ENCODE data around the gene CHID1.

The CHID1 gene

DNA sequence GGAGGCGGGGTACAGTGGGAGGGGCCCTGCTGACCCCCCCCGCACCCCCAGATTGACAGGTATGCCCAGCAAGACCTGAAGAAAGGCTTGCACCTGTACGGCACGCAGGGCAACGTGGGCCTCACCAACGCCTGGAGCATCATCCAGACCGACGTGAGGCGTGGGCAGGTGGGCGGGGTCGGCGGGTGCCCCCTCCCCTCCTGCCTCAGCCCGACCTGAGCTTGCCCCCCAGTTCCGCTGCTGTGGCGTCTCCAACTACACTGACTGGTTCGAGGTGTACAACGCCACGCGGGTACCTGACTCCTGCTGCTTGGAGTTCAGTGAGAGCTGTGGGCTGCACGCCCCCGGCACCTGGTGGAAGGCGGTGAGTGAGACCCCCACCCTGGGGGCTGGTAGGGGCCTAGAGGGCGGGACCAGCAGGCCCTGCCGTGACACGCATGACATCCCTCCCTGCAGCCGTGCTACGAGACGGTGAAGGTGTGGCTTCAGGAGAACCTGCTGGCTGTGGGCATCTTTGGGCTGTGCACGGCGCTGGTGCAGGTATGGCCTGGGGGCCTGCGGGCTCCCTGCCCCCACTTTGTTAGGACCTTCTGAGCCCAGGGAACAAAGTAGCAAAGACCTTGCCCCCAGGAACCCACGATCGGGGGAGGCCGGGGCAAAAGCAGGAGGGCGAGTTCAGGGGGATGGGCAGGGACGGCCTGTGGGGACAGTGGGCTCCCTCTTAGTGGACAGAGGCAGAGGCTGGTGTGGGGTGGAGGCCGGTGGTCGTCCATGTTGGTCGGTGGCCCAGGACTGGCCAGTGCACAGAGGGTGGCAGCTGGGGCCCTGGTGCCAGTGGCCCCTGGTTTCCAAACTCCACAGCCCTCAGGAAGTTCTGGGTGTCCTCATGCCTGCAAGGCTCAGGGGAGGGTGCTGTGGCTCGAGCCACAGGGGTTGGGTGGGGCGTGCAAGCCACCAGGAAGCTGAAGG, 44.9 kb downstream of the CHID1 start:
- no peak for DNase-seq (ENCODE audit: extremely low read depth in 1 of 2, low read depth in 1 of 2)

DNA sequence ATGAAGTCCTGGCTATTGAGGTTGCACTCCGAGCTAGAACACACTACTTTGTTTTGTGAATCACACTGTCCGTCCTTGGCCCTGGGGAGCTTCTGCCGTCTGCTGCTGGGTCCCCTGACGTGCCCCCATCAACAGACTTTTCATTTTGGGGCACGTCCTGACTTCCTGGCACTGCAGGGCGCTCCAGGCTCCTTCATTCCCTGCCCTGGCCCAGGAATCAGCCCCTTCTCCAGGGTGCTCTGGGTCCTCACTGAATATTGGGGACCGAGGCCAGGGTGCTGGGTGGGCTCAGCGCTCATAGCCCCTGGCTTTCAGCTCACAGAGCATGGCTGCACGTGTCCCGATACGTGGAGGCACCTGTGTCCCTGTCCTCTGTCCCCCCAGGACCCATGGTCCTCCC, 45.7 kb downstream of the CHID1 start:
- DNase-seq (ENCODE audit: extremely low read depth in 1 of 2, low read depth in 1 of 2) = no peak

DNA sequence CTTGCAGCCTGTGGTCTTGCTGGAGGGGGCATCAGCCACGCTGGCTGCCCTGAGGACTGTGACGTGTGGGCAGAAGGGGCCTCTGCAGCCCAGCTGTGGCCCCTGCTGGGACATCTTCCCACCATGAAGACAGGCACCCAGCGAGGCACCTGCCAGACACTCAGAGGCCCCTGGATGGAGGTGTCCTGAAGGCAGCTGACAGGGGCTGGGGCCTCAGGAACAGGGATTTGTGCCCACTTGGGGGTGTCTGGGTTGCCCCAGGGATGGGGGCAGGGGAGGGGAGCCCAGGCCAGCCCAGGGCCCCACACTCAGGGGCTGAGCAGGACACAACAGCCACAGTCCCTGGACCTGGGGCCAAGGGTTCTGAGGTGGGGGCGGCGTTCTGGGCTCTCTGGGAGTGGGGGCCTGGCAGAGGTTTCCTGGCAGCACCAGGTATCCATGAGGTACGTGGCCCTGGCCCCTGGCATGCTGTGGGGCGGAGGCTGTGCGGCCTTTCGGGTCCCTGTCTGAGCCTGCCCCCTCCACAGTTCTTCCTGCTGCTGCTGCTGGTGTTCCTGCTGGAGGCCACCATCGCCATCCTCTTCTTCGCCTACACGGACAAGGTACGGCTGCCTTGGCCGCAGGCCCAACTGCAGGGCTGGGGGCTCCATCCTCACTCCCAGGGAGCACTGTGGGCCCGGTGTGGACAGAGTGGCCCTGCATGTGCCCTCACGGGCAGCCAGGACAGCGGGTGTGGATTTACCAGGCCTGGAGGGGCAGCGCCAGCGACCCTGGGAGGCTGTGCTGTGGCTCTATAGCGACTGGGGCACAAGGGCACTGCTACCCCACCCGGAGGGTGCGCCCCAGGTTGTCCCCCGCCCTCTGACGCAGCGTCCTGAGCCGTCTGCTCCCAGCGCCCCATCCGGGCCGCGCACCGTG, 46.4 kb downstream of the CHID1 start:
- no peak for DNase-seq (ENCODE audit: extremely low read depth in 1 of 2, low read depth in 1 of 2)

DNA sequence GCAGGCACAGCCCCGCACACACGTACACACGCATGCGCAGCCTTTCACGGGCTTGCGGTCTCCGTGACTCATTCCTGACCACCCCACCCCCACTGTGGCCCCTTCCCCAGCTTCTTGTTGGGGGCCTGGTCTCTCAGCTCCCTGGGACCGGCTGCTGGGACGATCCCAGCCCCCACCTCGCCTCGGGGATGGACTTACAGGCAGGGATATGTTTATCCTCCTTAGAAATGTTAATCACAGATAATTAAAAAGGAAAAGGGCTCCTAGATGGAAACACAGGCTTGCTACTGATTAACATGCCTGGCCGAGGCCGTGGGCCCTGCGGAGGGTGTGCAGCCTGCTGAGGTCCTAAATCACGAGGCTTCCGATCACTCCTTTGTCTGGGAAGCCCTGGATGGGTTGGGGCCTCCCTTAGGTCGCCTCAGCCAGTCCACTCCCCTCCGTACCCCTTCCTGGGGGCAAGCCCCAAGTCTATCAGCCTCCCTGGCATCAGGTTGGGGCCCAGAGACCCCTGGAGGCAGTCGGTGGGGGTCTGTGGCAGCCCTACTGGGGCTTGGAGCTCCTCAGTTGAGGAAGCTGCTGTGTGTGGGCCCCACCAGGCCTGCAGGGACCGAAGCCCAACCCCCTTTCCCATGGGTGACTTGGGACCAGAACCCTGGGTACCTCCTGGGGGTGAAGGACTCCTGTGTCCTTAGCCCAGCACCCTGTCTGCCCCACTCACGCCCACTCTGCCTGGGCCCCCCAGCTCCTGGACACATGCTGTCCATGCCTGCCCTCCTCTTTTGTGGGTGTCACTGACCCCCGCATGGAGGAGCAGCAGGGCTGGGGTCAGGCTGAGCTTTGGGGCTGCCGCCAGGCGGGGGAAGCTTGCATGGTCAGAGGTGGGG, 47.3 kb downstream of the CHID1 start:
- DNase-seq (ENCODE audit: extremely low read depth in 1 of 2, low read depth in 1 of 2) = no peak

DNA sequence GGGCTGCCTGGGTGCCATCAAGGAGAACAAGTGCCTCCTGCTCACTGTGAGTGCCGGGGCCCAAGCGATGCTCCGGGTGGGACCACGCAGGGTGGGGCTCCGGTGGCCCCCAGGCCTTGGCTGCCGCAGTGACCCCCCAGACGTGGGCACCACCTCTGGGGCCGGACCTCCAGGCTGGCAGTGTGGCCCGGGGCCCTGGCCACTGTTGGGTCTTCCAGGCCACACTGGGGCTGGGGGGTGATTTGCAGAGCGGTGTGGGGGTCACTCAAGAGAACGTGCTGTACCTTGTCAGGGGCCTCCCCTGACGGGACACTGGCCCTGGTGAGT, 48.0 kb downstream of the CHID1 start:
- no peak for DNase-seq (ENCODE audit: extremely low read depth in 1 of 2, low read depth in 1 of 2)

DNA sequence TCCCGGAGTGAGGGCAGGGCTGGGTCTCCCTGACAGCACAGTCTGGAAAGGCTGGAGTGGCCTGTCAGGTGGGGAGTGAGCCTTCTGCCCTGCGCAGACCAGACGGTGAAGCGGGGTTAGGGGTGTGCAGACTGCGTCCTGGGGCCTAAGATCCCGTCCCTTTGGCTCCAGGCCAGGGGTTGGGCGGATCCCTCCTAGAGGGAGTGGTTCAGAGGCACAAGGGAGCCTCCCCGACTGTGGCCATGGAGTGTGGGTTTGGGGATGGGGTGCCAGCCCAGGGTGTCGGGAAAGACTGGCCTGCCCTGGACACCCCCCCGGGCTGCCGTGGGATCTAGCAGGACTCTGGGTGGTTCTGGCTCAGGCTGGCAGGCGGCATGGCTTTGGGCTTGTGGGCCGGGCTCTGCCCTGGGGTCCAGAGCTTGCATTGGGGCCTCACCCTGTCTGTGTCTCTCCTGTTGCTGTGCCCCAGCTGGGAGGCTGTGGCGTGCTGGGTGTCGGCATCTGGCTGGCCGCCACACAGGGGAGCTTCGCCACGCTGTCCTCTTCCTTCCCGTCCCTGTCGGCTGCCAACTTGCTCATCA, 48.4 kb downstream of the CHID1 start:
- no peak for DNase-seq (ENCODE audit: extremely low read depth in 1 of 2, low read depth in 1 of 2)

DNA sequence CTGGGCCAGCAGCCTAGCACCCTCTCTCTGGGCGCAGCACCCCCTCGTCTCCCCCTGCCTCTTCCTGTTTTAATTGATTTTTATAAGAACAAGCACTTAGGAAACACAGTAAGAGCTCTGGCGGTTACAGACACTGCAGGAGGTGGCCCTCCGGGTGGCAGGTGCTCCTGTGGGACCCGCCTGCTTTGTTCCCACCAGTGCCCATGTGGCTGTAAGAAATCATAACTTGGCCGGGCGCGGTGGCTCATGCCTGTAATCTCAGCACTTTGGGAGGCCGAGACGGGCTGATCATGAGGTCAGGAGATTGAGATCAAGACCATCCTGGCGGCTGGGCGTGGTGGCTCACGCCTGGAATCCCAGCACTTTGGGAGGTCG, 49.5 kb downstream of the CHID1 start:
- DNase-seq (ENCODE audit: extremely low read depth in 1 of 2, low read depth in 1 of 2) = no peak

DNA sequence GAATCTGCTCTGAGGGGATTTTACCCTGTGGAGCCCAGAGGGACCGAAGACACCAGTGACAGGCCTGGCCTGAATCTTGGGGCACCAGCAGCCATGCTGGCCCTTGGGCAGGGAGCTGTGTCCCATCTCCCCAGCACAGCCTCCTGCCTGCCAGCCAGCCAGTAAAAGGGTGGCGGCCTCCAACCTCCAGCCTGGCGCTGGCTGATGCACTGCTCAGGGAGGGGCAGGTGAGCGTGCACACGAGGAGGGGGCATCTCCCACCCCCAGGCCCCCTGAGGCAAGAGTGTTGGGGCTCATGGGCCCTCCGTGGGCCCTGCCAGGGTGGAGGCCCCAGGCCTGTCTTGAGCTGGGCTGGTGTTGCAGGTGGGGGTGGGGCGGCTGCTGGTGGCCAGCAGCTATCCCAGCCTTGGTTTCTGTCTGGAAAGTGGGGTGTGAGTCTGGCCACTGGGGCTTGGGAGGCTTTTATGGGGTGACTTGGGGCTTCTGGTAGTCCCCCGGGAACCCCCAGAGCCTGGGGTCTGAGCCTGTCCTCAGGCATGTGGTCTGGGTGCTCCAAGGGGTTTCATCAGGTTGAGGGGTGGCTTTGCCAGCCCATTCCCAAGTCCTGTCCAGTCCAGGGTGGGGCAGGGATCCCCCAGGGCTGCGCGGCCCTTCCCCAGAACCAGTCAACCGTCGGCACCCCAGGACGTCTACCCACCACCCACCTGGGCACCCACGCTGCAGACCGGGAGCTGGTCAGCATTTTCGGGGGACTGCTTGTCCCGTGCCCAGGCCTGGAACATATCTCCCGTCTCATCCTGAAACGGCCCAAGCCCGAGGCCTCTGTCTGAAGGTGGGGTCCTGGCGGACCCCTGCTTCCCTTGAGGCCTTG, 50.1 kb downstream of the CHID1 start:
- no peak for DNase-seq (ENCODE audit: extremely low read depth in 1 of 2, low read depth in 1 of 2)

DNA sequence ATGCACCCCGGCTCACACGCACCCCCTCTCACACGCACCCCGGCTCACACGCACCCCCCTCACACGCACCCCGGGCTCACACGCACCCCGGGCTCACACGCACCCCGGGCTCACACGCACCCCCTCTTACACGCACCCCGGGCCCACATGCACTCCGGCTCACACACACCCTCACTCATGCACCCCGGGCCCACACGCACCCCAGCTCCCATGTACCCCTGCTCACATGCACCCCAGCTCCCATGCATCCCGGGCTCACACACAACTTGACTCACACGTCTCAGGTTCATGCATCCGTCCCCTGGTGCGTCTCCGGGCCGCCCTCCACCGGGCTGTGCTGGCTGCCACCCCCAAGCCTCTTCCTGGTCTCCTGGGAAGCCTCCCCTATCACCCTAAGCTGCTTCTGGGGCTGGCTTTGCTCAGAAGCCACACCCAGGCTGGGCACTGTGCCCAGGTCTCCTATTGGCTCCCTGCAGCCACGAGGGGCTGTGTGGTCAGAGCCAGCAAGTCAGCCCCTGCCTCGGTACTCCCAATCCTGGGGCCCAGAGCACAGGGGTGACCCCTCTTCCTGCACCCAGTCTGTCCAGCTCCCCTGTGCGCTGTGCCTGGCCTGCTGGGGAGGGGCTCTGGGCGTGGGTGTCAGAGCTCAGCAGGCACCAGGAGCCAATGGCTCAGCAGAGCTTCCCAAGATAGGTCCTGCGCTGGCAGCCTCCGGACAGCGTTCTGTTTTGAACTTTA, 51.0 kb downstream of the CHID1 start:
- DNase-seq (ENCODE audit: extremely low read depth in 1 of 2, low read depth in 1 of 2) = no peak

DNA sequence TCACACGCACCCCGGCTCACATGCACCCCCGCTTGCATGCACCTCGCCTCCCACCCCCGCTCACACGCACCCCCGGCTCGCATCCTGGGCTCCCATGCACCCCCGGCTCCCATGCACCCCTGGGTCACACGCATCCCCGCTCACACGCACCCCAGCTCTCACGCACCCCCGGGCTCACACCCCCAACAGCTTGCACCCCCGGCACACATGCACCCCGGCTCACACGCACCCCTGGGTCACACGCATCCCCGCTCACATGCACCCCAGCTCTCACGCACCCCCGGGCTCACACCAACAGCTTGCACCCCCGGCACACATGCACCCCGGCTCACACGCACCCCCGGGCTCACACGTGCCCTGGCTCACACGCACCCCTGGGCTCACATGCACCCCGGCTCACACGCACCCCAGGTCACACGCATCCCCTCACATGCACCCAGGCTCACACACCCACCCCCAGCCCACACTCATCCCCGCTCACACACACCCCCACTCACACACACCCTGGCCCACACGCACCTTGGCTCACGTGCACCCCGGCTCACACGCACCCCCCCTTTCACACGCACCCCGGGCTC, 51.8 kb downstream of the CHID1 start:
- no peak for DNase-seq (ENCODE audit: extremely low read depth in 1 of 2, low read depth in 1 of 2)

DNA sequence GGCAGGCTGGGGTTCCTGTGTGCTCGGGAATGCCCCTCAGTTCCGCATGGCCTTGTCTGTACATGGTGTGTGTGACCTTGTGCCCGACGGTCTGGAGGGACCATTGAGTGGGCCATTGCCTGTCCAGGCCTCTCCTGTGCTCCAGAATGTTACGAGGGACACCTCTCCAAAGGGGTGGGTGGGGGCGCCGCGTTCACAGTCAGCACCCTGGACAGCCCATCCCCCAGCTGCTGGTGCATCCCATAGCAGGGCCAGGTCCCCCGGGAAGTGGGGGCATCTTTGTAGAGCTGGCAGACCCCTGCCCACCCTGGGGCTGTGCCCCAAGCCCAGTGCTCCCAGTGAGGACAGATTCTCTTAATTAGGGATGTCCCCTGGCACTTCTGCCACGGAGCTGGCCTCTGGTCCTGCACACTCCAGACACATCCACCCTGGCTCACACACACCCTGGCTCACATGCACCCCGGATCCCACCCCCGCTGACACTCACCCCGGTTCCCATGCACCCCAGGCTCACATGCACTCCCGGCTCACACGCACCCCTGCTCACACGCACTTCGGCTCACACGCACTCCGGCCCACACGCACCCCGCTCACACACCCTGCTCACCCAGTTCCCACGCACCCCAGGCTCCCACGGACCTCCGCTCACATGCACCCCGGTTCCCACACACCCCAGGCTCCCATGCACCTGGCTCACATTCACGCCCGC, 52.4 kb downstream of the CHID1 start:
- DNase-seq (ENCODE audit: extremely low read depth in 1 of 2, low read depth in 1 of 2) = no peak

DNA sequence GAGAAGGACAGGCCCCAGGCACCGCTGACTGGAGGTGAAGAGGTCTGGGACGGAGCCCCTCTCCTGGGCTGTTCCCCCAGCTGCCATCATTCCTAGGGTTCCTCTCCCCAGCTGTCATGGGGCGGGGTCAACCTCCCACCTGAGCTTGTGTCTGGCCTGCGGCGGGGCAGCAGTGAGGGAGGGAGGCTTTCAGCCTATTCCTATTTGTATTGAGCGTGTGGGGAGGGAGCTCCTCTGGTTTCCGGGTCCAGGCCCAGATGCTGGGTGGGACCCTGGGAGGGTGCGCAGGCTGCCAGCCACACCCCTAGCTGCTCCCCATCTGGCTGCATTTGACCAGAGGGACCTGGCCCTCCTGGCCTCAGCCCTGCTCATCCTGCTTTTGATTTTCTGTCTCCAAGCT, 54.2 kb downstream of the CHID1 start:
- DNase-seq (ENCODE audit: extremely low read depth in 1 of 2, low read depth in 1 of 2) = no peak

DNA sequence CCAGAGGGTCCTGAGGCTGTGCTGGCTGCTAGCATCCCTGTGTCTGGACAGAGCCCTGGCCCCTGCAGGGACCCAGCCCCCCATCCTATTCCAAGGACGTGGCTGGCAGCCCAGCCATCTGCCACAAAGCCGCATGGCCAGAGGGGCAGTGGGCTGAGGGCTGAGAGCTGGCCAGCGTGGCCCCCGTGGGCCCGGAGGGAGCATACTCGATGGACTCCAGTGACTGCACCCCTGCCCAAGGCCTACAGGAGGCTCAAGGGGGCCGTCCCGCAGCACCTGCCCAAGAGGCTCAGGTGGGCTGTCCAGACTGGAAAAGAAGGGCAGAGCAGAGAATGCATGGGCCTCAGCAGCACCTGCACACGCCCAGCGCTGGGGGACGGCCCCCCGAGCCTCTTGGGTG, 54.8 kb downstream of the CHID1 start:
- no peak for DNase-seq (ENCODE audit: extremely low read depth in 1 of 2, low read depth in 1 of 2)

DNA sequence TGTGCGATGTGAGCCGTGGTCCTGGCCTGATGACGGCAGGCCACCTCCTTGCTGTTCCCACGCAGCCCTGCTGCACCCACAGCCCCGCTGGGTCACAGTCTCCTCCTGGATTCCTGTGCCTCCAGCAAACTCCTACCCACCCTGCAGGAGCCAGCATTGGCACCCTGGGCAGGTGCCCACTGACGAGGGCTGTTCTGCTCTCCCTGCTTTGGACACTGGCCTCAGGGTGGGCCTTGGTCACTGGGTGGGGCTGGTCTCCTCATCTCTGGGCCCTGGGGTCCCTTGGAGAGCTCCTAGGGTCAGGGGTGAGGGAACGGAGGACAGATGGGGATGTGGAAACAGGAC, 55.3 kb downstream of the CHID1 start:
- no peak for DNase-seq (ENCODE audit: extremely low read depth in 1 of 2, low read depth in 1 of 2)

DNA sequence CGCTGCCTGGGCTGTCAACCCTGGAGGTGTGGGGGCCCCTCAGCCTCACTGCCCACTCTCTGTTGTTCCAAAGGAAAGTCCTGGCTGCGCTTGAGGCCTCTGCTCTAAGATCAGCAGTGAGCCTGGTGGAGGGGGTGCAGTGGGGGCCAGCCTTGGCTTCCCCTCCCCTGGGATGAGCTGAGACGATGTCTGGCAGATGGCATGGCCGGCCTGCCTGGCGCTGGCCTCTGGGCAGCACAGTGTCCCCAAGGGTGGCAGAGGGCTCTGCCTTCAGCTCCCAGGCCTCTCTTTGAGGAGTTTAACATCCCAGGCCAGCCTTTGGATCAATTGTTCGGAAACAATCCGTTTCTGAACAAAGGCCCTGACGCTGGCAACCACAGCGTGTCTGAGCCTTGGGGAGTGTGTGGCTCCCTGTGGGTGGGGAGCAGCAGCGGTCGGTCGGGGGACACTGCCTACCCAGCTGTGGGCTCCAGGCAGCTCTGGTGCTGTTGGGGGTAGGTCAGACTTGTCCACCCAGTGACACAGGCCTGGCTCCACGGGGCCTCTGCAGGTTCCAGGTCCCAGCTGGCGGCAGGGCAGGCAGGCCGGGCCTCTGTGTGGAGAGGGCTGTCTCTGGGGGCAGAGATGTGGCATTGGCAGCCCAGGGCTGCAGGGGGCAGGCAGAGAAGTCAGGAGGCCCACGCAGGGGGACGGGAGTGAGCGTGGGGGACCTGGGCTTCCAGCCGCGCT, 55.8 kb downstream of the CHID1 start:
- no peak for DNase-seq (ENCODE audit: extremely low read depth in 1 of 2, low read depth in 1 of 2)

DNA sequence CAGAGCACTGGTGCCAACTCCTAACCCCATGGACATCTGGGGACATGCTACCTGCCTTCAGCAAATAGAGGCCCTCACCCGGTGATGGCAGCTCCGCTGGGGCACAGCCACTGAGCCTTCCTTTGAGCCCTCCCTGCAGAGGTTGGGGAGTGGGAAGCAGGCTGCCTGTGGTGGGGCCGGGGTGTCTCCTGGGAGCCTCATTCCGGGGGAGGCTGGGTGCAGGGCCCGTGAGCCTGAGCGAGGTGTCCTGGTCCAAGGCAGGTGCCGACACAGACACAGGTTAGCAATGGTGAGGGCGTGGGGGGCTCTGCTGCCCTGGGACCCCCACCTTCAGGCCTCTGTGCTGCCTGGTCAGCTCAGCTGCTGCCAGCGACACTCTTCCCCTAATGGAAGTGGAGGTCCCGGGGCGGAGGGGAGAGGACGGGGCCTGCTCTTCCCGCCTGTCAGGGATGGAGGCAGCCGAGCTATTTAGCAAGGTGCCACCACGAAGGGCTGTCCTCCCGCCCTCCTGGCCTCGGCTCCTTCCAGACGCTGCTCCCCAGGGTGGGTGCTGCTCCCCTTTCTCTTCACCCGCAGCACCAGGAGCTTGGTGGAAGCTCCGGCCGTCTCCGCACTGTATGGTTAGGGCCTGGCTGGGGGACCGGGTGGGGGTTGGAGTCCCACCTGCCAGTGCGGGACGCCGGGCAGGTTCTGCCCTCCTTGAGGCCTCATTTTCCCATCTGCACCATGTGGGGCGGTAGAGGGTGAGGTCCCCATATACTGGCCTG, 56.7 kb downstream of the CHID1 start:
- DNase-seq (ENCODE audit: extremely low read depth in 1 of 2, low read depth in 1 of 2) = no peak

DNA sequence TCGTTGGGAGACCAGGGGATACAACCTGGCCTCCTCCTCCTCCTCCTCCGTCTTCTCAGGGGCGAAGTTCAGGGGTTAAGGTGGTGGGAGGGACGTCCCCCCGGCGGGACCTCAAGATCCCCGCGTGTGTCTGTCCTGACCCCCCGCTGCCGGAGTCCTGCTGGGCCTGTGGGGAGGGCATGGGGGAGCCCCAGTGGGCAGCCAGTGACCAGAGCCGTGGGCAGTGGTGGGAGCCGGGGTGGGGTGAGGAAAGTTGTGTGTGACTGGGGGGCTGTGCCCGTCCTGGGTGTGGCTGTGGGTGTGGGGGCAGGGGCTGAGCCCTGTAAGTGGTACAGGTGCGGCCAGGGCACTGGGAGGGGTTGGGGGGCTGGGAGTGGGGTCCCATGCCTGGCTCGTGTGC, 57.8 kb downstream of the CHID1 start:
- no peak for DNase-seq (ENCODE audit: extremely low read depth in 1 of 2, low read depth in 1 of 2)
